HCT116 (cell line): ENCODE results near the gene ZYG11A. TPM values are rescaled to one million over a fixed set of nuclear protein-coding genes. Genes with fewer than 3 reads are reported as not detected.

Experiments used
- ATAC-seq: fragments of 200-7000 bp; cut with Tn5 transposase; 2 replicates; pipeline ENCODE4 v1.9.1; 2020; ENCODE audit warnings: mild to moderate bottlenecking, moderate library complexity
- BruUV-seq: library from RNA; stranded (reverse); fragments of 400-500 nt; replicated peaks from 2 replicates; lab custom pipeline; 2021; lab: Mats Ljungman, UMichigan
- CTCF ChIA-PET: fragments of 300-600 bp; sonication (Branson Sonifier 250); formaldehyde crosslinking; loops from one replicate; lab custom pipeline; 2021; ENCODE audit warnings: antibody characterized with exemption; lab: Charles Lee
- POLR2A ChIA-PET: fragments of 300-600, 350-600 bp; sonication (Branson Sonifier 250); formaldehyde crosslinking; loops from one replicate; lab custom pipeline; 2021; ENCODE audit warnings: antibody characterized with exemption; lab: Charles Lee
- RAD21 ChIA-PET, 2 experiments: fragments of 300-600 bp; sonication (Branson Sonifier 250); formaldehyde crosslinking; loops; one replicate each; lab custom pipeline; 2023; ENCODE audit warnings: low total read pairs in 2 of 2; ENCODE audit not compliant: uncharacterized antibody in 2 of 2, unreplicated experiment in 2 of 2, low non-redundant PET in 1 of 2; lab: Charles Lee
- DNase-seq: peaks from one replicate; pipeline ENCODE4 v3.0.0-alpha.2; 2010; ENCODE audit warnings: low read depth, low spot score
- H2AFZ ChIP-seq: fragments of 200-600 bp; shearing (Covaris generic), sonication (generic); 2 replicates; pipeline ENCODE4 v1.6.1; 2017; ENCODE audit warnings: low read depth, mixed run types, mixed read lengths, antibody characterized with exemption, low read length; ENCODE audit not compliant: poor library complexity, severe bottlenecking
- H3K27ac ChIP-seq: 2 replicates; pipeline ENCODE4 v1.5.1; 2012; ENCODE audit warnings: low read depth, low read length
- H3K27me3 ChIP-seq: fragments of 200-600 bp; sonication (generic); 2 replicates; pipeline ENCODE4 v1.6.1; 2016; ENCODE audit warnings: mixed run types, low read length, mixed read lengths; ENCODE audit not compliant: insufficient read depth
- H3K36me3 ChIP-seq, 2 experiments: fragments of 200-500 bp in 1 of 2; fragments of 200-600 bp in 1 of 2; sonication (Bioruptor generic) in 1 of 2; sonication (generic) in 1 of 2; 2 replicates each; pipeline versions ENCODE4 v1.5.1 to v1.6.1; 2014 to 2016; ENCODE audit warnings: low read length in 2 of 2, inconsistent platforms in 1 of 2, mixed read lengths in 1 of 2, mixed run types in 1 of 2; ENCODE audit not compliant: insufficient read depth in 2 of 2, control insufficient read depth in 1 of 2
- H3K4me1 ChIP-seq, 2 experiments: fragments of 200-600 bp in 1 of 2; sonication (generic) in 1 of 2; 2 replicates each; pipeline versions ENCODE4 v1.5.1 to v1.6.1; 2012 to 2017; ENCODE audit warnings: low read length in 2 of 2, inconsistent platforms in 1 of 2, mild to moderate bottlenecking in 1 of 2, mixed read lengths in 1 of 2, mixed run types in 1 of 2, moderate library complexity in 1 of 2; ENCODE audit not compliant: insufficient read depth in 2 of 2, control insufficient read depth in 1 of 2
- H3K4me2 ChIP-seq: fragments of 200-600 bp; sonication (generic); 2 replicates; pipeline ENCODE4 v1.6.1; 2017; ENCODE audit warnings: mixed run types, low read length, mixed read lengths
- H3K4me3 ChIP-seq, 2 experiments: fragments of 200-600 bp in 1 of 2; sonication (generic) in 1 of 2; replicated peaks in 1 of 2; 2 replicates each; pipeline ENCODE4 v1.5.1; 2011 to 2016; ENCODE audit warnings: low read length in 2 of 2, control low read depth in 1 of 2, low read depth in 1 of 2, mild to moderate bottlenecking in 1 of 2, mixed read lengths in 1 of 2, mixed run types in 1 of 2
- H3K79me2 ChIP-seq: fragments of 200-600 bp; sonication (generic); 2 replicates; pipeline ENCODE4 v1.6.1; 2017; ENCODE audit warnings: mild to moderate bottlenecking, mixed run types, low read length, moderate library complexity, mixed read lengths; ENCODE audit not compliant: insufficient read depth
- H3K9ac ChIP-seq: fragments of 200-600 bp; sonication (generic); 2 replicates; pipeline ENCODE4 v1.6.1; 2016; ENCODE audit warnings: low read length, mixed read lengths
- H3K9me2 ChIP-seq: fragments of 200-600 bp; sonication (generic), shearing (Covaris generic); 2 replicates; pipeline ENCODE4 v1.6.1; 2017; ENCODE audit warnings: mixed run types, mild to moderate bottlenecking, moderate library complexity; ENCODE audit not compliant: insufficient read depth
- H3K9me3 ChIP-seq, 2 experiments: fragments of 200-500 bp in 1 of 2; fragments of 200-600 bp in 1 of 2; sonication (Bioruptor generic) in 1 of 2; sonication (generic) in 1 of 2; 2 replicates each; pipeline ENCODE4 v1.6.1; 2014 to 2017; ENCODE audit warnings: low read length in 2 of 2, mixed read lengths in 2 of 2, inconsistent platforms in 1 of 2, low read depth in 1 of 2, mild to moderate bottlenecking in 1 of 2, mixed run types in 1 of 2, moderate library complexity in 1 of 2; ENCODE audit not compliant: control insufficient read depth in 1 of 2, insufficient read depth in 1 of 2
- H4K20me1 ChIP-seq: fragments of 200-600 bp; sonication (generic), shearing (Covaris generic); 2 replicates; pipeline ENCODE4 v1.6.1; 2017; ENCODE audit warnings: mixed run types, mild to moderate bottlenecking, moderate library complexity; ENCODE audit not compliant: insufficient read depth
- ATF3 ChIP-seq: IDR thresholded peaks from 2 replicates; pipeline ENCODE4 v1.6.1; 2012
- CBX3 ChIP-seq: IDR thresholded peaks from 2 replicates; pipeline ENCODE4 v1.6.1; 2012; ENCODE audit warnings: low read depth
- CTCF ChIP-seq, 3 experiments: fragments of 200-600 bp in 1 of 3; sonication (generic) in 1 of 3; IDR thresholded peaks in 2 of 3; conservative IDR thresholded peaks in 1 of 3; 2 replicates each; pipeline ENCODE4 v1.5.1; 2012 to 2017; ENCODE audit warnings: low read depth in 2 of 3, low read length in 2 of 3, antibody characterized with exemption in 1 of 3, borderline replicate concordance in 1 of 3, control low read depth in 1 of 3, mild to moderate bottlenecking in 1 of 3, mixed read lengths in 1 of 3, mixed run types in 1 of 3, moderate library complexity in 1 of 3; ENCODE audit not compliant: insufficient read depth in 1 of 3
- EGR1 ChIP-seq: IDR thresholded peaks from 2 replicates; pipeline ENCODE4 v1.6.1; 2012; ENCODE audit warnings: low read depth
- EZH2phosphoT487 ChIP-seq: fragments of 200-600 bp; IDR thresholded peaks from 2 replicates; pipeline ENCODE4 v1.6.1; 2018; ENCODE audit warnings: antibody characterized with exemption, borderline replicate concordance
- FOSL1 ChIP-seq: IDR thresholded peaks from 2 replicates; pipeline ENCODE4 v1.6.1; 2012; ENCODE audit warnings: low read depth
- JUND ChIP-seq: IDR thresholded peaks from 2 replicates; pipeline ENCODE4 v1.6.1; 2012
- POLR2A ChIP-seq: IDR thresholded peaks from 2 replicates; pipeline ENCODE4 v1.7.0; 2011; ENCODE audit warnings: borderline replicate concordance; ENCODE audit not compliant: insufficient read depth, insufficient read length; ENCODE audit errors: extremely low read depth
- POLR2AphosphoS5 ChIP-seq: IDR thresholded peaks from 2 replicates; pipeline ENCODE4 v1.6.1; 2011; ENCODE audit warnings: mild to moderate bottlenecking, low read depth, low read length, moderate library complexity
- RAD21 ChIP-seq: IDR thresholded peaks from 2 replicates; pipeline ENCODE4 v1.6.1; 2012; ENCODE audit warnings: low read depth, mild to moderate bottlenecking
- REST ChIP-seq: IDR thresholded peaks from 2 replicates; pipeline ENCODE4 v1.6.1; 2012; ENCODE audit warnings: low read depth
- SP1 ChIP-seq: IDR thresholded peaks from 2 replicates; pipeline ENCODE4 v1.6.1; 2012; ENCODE audit warnings: low read depth
- YY1 ChIP-seq: IDR thresholded peaks from 2 replicates; pipeline ENCODE4 v1.6.1; 2011; ENCODE audit warnings: low read length, low read depth, moderate library complexity, mild to moderate bottlenecking; ENCODE audit not compliant: insufficient replicate concordance; ENCODE audit errors: extremely low read depth
- ZNF274 ChIP-seq: fragments of 200-500 bp; sonication (Bioruptor generic); IDR thresholded peaks from 2 replicates; pipeline ENCODE4 v1.6.1; 2014; ENCODE audit warnings: mild to moderate bottlenecking, low read depth, low read length, inconsistent platforms
- intact Hi-C: fragments of 100-400 bp; cut with micrococcal nuclease; formaldehyde crosslinking; loops from 2 replicates; pipeline ENCODE4 v1.10.0; 2022
- total RNA-seq: library from RNA; stranded (reverse); gene quantifications from one replicate; pipeline ENCODE4 v1.2.1, GENCODE V29; 2021; ENCODE audit not compliant: unreplicated experiment

ZYG11A gene
- total RNA-seq, 1 experiment from 2014 or later = 0.05 TPM

- CTCF ChIA-PET = no interaction called here
- intact Hi-C loops = no loop called here
- no peak overlapping the region for H3K9ac ChIP-seq
- H3K9me3 ChIP-seq = no peaks in the 10 kb centered on the region
- H2AFZ ChIP-seq = no peak overlapping the region
- peaks cover 0 to 6% of the 10 kb centered on the region in 2 experiments; a peak in 1 of 4 replicates for H3K4me1 ChIP-seq
- TF ChIP-seq EZH2phosphoT487 (no peak), POLR2AphosphoS5 (no peak), FOSL1 (no peak), YY1 (no peak), ATF3 (no peak), RAD21 (no peak), SP1 (no peak)
- no peaks in the 10 kb centered on the region for H3K36me3 ChIP-seq
- no peak overlapping the region for H3K4me2 ChIP-seq
- ATAC-seq (no peak), DNase-seq (no peak)
- no peaks in the 10 kb centered on the region for H3K9me2 ChIP-seq
- no peak overlapping the region for H3K4me3 ChIP-seq
- no peak overlapping the region for H3K27ac ChIP-seq
- no peaks in the 10 kb centered on the region for H3K79me2 ChIP-seq
- H3K27me3 ChIP-seq = no peaks in the 10 kb centered on the region
- BruUV-seq = no TSS peak
- RAD21 ChIA-PET = no interaction called here
- no peaks in the 10 kb centered on the region for H4K20me1 ChIP-seq
- POLR2A ChIA-PET = no interaction called here
Observed at GRCh38 chr1:52914463-52914862, 71.9 kb downstream of the ZYG11A start.

- Histone ChIP-seq H3K4me3 (no peak overlapping the region), H3K9ac (no peak overlapping the region), H3K9me3 (no peaks in the 10 kb centered on the region), H4K20me1 (no peaks in the 10 kb centered on the region), H3K9me2 (no peaks in the 10 kb centered on the region), H3K4me2 (no peak overlapping the region), H2AFZ (no peak overlapping the region), H3K4me1 (peaks cover 0 to 9% of the 10 kb centered on the region in 2 experiments; a peak in 1 of 4 replicates), H3K27me3 (no peaks in the 10 kb centered on the region), H3K79me2 (no peaks in the 10 kb centered on the region), H3K27ac (no peak overlapping the region), H3K36me3 (no peaks in the 10 kb centered on the region)
- no TSS peak for BruUV-seq
- ChIA-PET CTCF (no interaction called here), RAD21 (no interaction called here), POLR2A (no interaction called here)
- ATAC-seq = no peak
- intact Hi-C loops = no loop called here
- no peak for DNase-seq
- no peak for TF ChIP-seq ZNF274
- TF ChIP-seq REST = no peak
- TF ChIP-seq ATF3 = no peak
- TF ChIP-seq POLR2A = no peak
- no peak for TF ChIP-seq EGR1
- TF ChIP-seq FOSL1 = no peak
- TF ChIP-seq CBX3 = no peak
- no peak for TF ChIP-seq RAD21
- TF ChIP-seq SP1 = no peak
- TF ChIP-seq JUND = no peak
- TF ChIP-seq CTCF (IDR thresholded peaks at IDR 0.05 in 2 of 3, conservative IDR thresholded peaks at IDR 0.05 in 1 of 3; ENCODE audit: borderline replicate concordance in 1 of 3, insufficient read depth in 1 of 3, low read depth in 2 of 3, low read length in 2 of 3) = no peak
Observed at GRCh38 chr1:52915211-52915854, 72.8 kb downstream of the ZYG11A start.
